Loucy (cell line): ENCODE data around the gene PDXK.

Source experiments
- H2AFZ ChIP-seq: fragments of 200-600 bp; sonication (generic); 2 replicates; pipeline ENCODE4 v1.6.0; 2016; ENCODE audit warnings: antibody characterized with exemption, mild to moderate bottlenecking, low read length, moderate library complexity
- H3F3A ChIP-seq: fragments of 200-600 bp; 2 replicates; pipeline ENCODE4 v1.6.0; 2016; ENCODE audit warnings: antibody characterized with exemption, low read depth, mild to moderate bottlenecking
- H3K27me3 ChIP-seq: fragments of 200-600 bp; sonication (generic); 2 replicates; pipeline ENCODE4 v1.6.1; 2014; ENCODE audit warnings: low read length, mild to moderate bottlenecking; ENCODE audit not compliant: insufficient read depth, poor library complexity, severe bottlenecking
- H3K36me3 ChIP-seq: fragments of 200-600 bp; sonication (generic); 2 replicates; pipeline ENCODE4 v1.6.1; 2016; ENCODE audit warnings: low read length; ENCODE audit not compliant: insufficient read depth
- H3K4me1 ChIP-seq: fragments of 200-600 bp; sonication (generic); 2 replicates; pipeline ENCODE4 v1.5.1; 2014; ENCODE audit warnings: low read length, mild to moderate bottlenecking; ENCODE audit not compliant: insufficient read depth, poor library complexity, severe bottlenecking
- H3K4me2 ChIP-seq: fragments of 200-600 bp; sonication (generic); 2 replicates; pipeline ENCODE4 v1.6.0; 2014; ENCODE audit warnings: antibody characterized with exemption, low read length, low read depth, mild to moderate bottlenecking; ENCODE audit not compliant: poor library complexity, severe bottlenecking
- H3K4me3 ChIP-seq: fragments of 200-600 bp; sonication (generic); 2 replicates; pipeline ENCODE4 v1.5.1; 2014; ENCODE audit warnings: low read length, mild to moderate bottlenecking, mixed read lengths; ENCODE audit not compliant: poor library complexity, severe bottlenecking
- H3K79me2 ChIP-seq: fragments of 200-600 bp; sonication (generic); 2 replicates; pipeline ENCODE4 v1.6.1; 2014; ENCODE audit warnings: low read length; ENCODE audit not compliant: insufficient read depth
- H3K9ac ChIP-seq: fragments of 200-600 bp; sonication (generic); 2 replicates; pipeline ENCODE4 v1.6.0; 2014; ENCODE audit warnings: mild to moderate bottlenecking, low read depth, low read length, moderate library complexity; ENCODE audit not compliant: poor library complexity, severe bottlenecking
- H3K9me2 ChIP-seq: fragments of 200-600 bp; sonication (generic); replicated peaks from 2 replicates; pipeline ENCODE4 v1.6.1; 2016; ENCODE audit warnings: low read depth, low read length, mixed read lengths
- H3K9me3 ChIP-seq: fragments of 200-600 bp; sonication (generic); 2 replicates; pipeline ENCODE4 v1.6.1; 2014; ENCODE audit warnings: mild to moderate bottlenecking, antibody characterized with exemption, low read length, low read depth; ENCODE audit not compliant: insufficient read depth
- H4K20me1 ChIP-seq: fragments of 200-600 bp; sonication (generic); 2 replicates; pipeline ENCODE4 v1.6.0; 2014; ENCODE audit warnings: antibody characterized with exemption, low read length, mild to moderate bottlenecking; ENCODE audit not compliant: insufficient read depth, poor library complexity, severe bottlenecking
- EZH2phosphoT487 ChIP-seq: fragments of 200-600 bp; IDR thresholded peaks from 2 replicates; pipeline ENCODE4 v1.6.1; 2018; ENCODE audit warnings: antibody characterized with exemption, mild to moderate bottlenecking, moderate library complexity, borderline replicate concordance
- TF ChIP-seq, protein P1 (sequence below): fragments of 200-600 bp; sonication (generic); conservative IDR thresholded peaks from 2 replicates; pipeline ENCODE4 v1.5.1; 2014; ENCODE audit warnings: mild to moderate bottlenecking, antibody characterized with exemption, low read length

PDXK gene

GRCh38 chr21:43794857-43795256 lies 75.9 kb downstream of the PDXK start:
- Histone ChIP-seq H3F3A (no peaks in the 10 kb centered on the region), H4K20me1 (peaks cover 25% of the 10 kb centered on the region), H2AFZ (no peak overlapping the region), H3K4me3 (no peak overlapping the region), H3K9ac (no peak overlapping the region), H3K27me3 (no peaks in the 10 kb centered on the region), H3K4me2 (no peak overlapping the region), H3K9me3 (no peaks in the 10 kb centered on the region), H3K9me2 (no peaks in the 10 kb centered on the region), H3K36me3 (peaks cover 75% of the 10 kb centered on the region; the same call in 1 of the 2 replicates), H3K79me2 (peaks cover 52% of the 10 kb centered on the region), H3K4me1 (peaks cover 20% of the 10 kb centered on the region)
- TF ChIP-seq EZH2phosphoT487, result no peak
- TF ChIP-seq, protein P1, sequence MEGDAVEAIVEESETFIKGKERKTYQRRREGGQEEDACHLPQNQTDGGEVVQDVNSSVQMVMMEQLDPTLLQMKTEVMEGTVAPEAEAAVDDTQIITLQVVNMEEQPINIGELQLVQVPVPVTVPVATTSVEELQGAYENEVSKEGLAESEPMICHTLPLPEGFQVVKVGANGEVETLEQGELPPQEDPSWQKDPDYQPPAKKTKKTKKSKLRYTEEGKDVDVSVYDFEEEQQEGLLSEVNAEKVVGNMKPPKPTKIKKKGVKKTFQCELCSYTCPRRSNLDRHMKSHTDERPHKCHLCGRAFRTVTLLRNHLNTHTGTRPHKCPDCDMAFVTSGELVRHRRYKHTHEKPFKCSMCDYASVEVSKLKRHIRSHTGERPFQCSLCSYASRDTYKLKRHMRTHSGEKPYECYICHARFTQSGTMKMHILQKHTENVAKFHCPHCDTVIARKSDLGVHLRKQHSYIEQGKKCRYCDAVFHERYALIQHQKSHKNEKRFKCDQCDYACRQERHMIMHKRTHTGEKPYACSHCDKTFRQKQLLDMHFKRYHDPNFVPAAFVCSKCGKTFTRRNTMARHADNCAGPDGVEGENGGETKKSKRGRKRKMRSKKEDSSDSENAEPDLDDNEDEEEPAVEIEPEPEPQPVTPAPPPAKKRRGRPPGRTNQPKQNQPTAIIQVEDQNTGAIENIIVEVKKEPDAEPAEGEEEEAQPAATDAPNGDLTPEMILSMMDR, result no peak

GRCh38 chr21:43797415-43797814 lies 78.5 kb downstream of the PDXK start:
- TF ChIP-seq, protein P1, result no peak
- TF ChIP-seq EZH2phosphoT487, result no peak
- H3K9me2 ChIP-seq, result no peaks in the 10 kb centered on the region
- H3K9me3 ChIP-seq, result no peaks in the 10 kb centered on the region
- peaks cover 8% of the 10 kb centered on the region for H4K20me1 ChIP-seq
- H3K4me1 ChIP-seq, result no peaks in the 10 kb centered on the region
- peaks cover 26% of the 10 kb centered on the region; the same call in 1 of the 2 replicates for H3K79me2 ChIP-seq
- H3F3A ChIP-seq, result no peaks in the 10 kb centered on the region
- H2AFZ ChIP-seq, result no peak overlapping the region
- no peaks in the 10 kb centered on the region for H3K27me3 ChIP-seq
- no peak overlapping the region for H3K4me3 ChIP-seq
- no peak overlapping the region for H3K4me2 ChIP-seq
- H3K36me3 ChIP-seq, result peaks cover 94% of the 10 kb centered on the region; the same call in 1 of the 2 replicates
- no peak overlapping the region for H3K9ac ChIP-seq

- Histone ChIP-seq H3F3A (no peaks in the 10 kb centered on the region), H3K27me3 (no peaks in the 10 kb centered on the region), H3K9me3 (no peaks in the 10 kb centered on the region), H4K20me1 (peaks cover 6% of the 10 kb centered on the region), H3K9ac (no peak overlapping the region), H3K79me2 (peaks cover 19% of the 10 kb centered on the region; the same call in 1 of the 2 replicates), H3K9me2 (no peaks in the 10 kb centered on the region), H3K4me1 (no peaks in the 10 kb centered on the region), H3K4me2 (no peak overlapping the region), H3K4me3 (no peak overlapping the region), H3K36me3 (peaks cover 94% of the 10 kb centered on the region; the same call in 1 of the 2 replicates), H2AFZ (no peak overlapping the region)
- TF ChIP-seq, protein P1, result no peak
- TF ChIP-seq EZH2phosphoT487, result no peak
Measured at GRCh38 chr21:43797925-43798715, 79.2 kb downstream of the PDXK start.
